ENCODE data around the gene AADACL4. TPM values are rescaled to one million over a fixed set of nuclear protein-coding genes. Genes with fewer than 3 reads are reported as not detected.
"Not testable (repeated sequence)": the region's sequence is repeated elsewhere in the genome, so short reads cannot be mapped to it uniquely, and the experiment has no call there.

AADACL4 gene
- total and polyA plus RNA-seq, 10 donors, result 0.04 to 0.32 (median 0.26) TPM; not detected in 6

- TF ChIP-seq POLR2AphosphoS5 (IDR thresholded peaks at IDR 0.05) (no peak), CTCF (IDR thresholded peaks at IDR 0.05 in 8 of 11, conservative IDR thresholded peaks at IDR 0.05 in 3 of 11) (no peak), POLR2A (IDR thresholded peaks at IDR 0.05) (no peak)
- DNase-seq, result no peak
- no peak overlapping the region for H3K27ac ChIP-seq
- H3K4me3 ChIP-seq, result no peak overlapping the region
- H3K36me3 ChIP-seq, result no peaks in the 10 kb centered on the region
- 60 to 84% (median 70%) methylated on average over 3 of the region's 3 CpGs for WGBS, 5 donors
- intact Hi-C loops (cut with DNase I; ENCODE audit: low total_unique reads), result no loop called here
- no peaks in the 10 kb centered on the region for H3K4me1 ChIP-seq
- H3K9me3 ChIP-seq, result no peaks in the 10 kb centered on the region
- peaks cover 0 to 33% (median 0%) of the 10 kb centered on the region in 7 donors for H3K27me3 ChIP-seq (replicated peaks in 1 of 7)
These were observed 67.7 kb downstream of the AADACL4 start for GRCh38 chr1:12711536-12711935.

- no peak overlapping the region for H3K4me3 ChIP-seq
- no peak for TF ChIP-seq CTCF (IDR thresholded peaks at IDR 0.05 in 8 of 11, conservative IDR thresholded peaks at IDR 0.05 in 3 of 11)
- TF ChIP-seq POLR2AphosphoS5 (IDR thresholded peaks at IDR 0.05), result no peak
- TF ChIP-seq POLR2A (IDR thresholded peaks at IDR 0.05), result no peak
- WGBS, 5 donors, result 47 to 81% (median 70%) methylated on average over 1 of the region's 1 CpG
- no peaks in the 10 kb centered on the region for H3K36me3 ChIP-seq
- no peak overlapping the region for H3K27ac ChIP-seq
- H3K4me1 ChIP-seq, result no peaks in the 10 kb centered on the region
- intact Hi-C loops (cut with DNase I; ENCODE audit: low total_unique reads), result no loop called here
- peaks cover 0 to 32% (median 0%) of the 10 kb centered on the region in 7 donors for H3K27me3 ChIP-seq (replicated peaks in 1 of 7)
- no peak for DNase-seq
- no peaks in the 10 kb centered on the region for H3K9me3 ChIP-seq
These were observed 68.2 kb downstream of the AADACL4 start for GRCh38 chr1:12712076-12712475.

GRCh38 chr1:12712929-12713328 lies 69.0 kb downstream of the AADACL4 start:
- Histone ChIP-seq H3K9me3 (no peaks in the 10 kb centered on the region), H3K36me3 (no peaks in the 10 kb centered on the region), H3K4me3 (no peak overlapping the region), H3K27ac (no peak overlapping the region), H3K4me1 (no peaks in the 10 kb centered on the region), H3K27me3 (replicated peaks in 1 of 7) (peaks cover 0 to 37% (median 0%) of the 10 kb centered on the region in 7 donors)
- no peak for DNase-seq
- TF ChIP-seq POLR2A (IDR thresholded peaks at IDR 0.05) (no peak), CTCF (IDR thresholded peaks at IDR 0.05 in 8 of 11, conservative IDR thresholded peaks at IDR 0.05 in 3 of 11) (no peak), POLR2AphosphoS5 (IDR thresholded peaks at IDR 0.05) (no peak)
- 86 to 94% (median 88%) methylated on average over 8 of the region's 8 CpGs for WGBS, 5 donors
- intact Hi-C loops (cut with DNase I; ENCODE audit: low total_unique reads), result no loop called here

GRCh38 chr1:12713651-12714050 lies 69.8 kb downstream of the AADACL4 start:
- H3K36me3 ChIP-seq; H3K9me3 ChIP-seq; H3K4me1 ChIP-seq; H3K27ac ChIP-seq; DNase-seq; H3K4me3 ChIP-seq; intact Hi-C loops (cut with DNase I; ENCODE audit: low total_unique reads): not testable (repeated sequence)
- peaks cover 0 to 38% (median 0%) of the 10 kb centered on the region in 7 donors for H3K27me3 ChIP-seq (replicated peaks in 1 of 7)
- WGBS, 5 donors, result 82 to 94% (median 83%) methylated on average over 5 of the region's 5 CpGs

Measured in spleen (tissue), 11 donors.